IMR-90 (cell line): Measurements from ENCODE around the gene NOL4L. TPM values are rescaled to one million over a fixed set of nuclear protein-coding genes. Genes with fewer than 3 reads are reported as not detected.

Experiments
- ATAC-seq: fragments of 200-7000 bp; cut with Tn5 transposase; 2 replicates; pipeline ENCODE4 v1.9.1; 2020; ENCODE audit warnings: low read depth, mild to moderate bottlenecking, moderate library complexity
- BruUV-seq: library from RNA; stranded (reverse); fragments of 400-500 nt; replicated peaks from 2 replicates; lab custom pipeline; 2021; lab: Mats Ljungman, UMichigan
- CTCF ChIA-PET: fragments of 300-600 bp; formaldehyde crosslinking; extraction: SDS; loops from one replicate; lab custom pipeline; 2021; ENCODE audit warnings: antibody characterized with exemption; lab: Yijun Ruan, JAX
- POLR2A ChIA-PET: fragments of 300-600 bp; sonication (Branson Sonifier 250); formaldehyde crosslinking; loops from one replicate; lab custom pipeline; 2022; ENCODE audit warnings: antibody characterized with exemption; ENCODE audit not compliant: unreplicated experiment; lab: Charles Lee
- DNase-seq: peaks from one replicate; pipeline ENCODE4 v3.0.0; 2013
- H2AFZ ChIP-seq: replicated peaks from 2 replicates; pipeline ENCODE3; 2013; ENCODE audit warnings: low read length, mild to moderate bottlenecking; ENCODE audit not compliant: poor library complexity
- H2AK5ac ChIP-seq: 2 replicates; pipeline ENCODE4 v1.6.1; 2013; ENCODE audit warnings: low read depth, low read length, inconsistent platforms
- H2AK9ac ChIP-seq: replicated peaks from 2 replicates; pipeline ENCODE3; 2013; ENCODE audit warnings: mild to moderate bottlenecking, low read depth, low read length, moderate library complexity; ENCODE audit not compliant: poor library complexity
- H2BK120ac ChIP-seq: 2 replicates; pipeline ENCODE4 v1.6.1; 2013; ENCODE audit warnings: low read depth, low read length, inconsistent platforms
- H2BK15ac ChIP-seq: 3 replicates; pipeline ENCODE4 v1.6.1; 2013; ENCODE audit warnings: low read depth, low read length, inconsistent platforms
- H2BK20ac ChIP-seq: 2 replicates; pipeline ENCODE4 v1.6.1; 2013; ENCODE audit warnings: low read depth, mild to moderate bottlenecking, inconsistent platforms, low read length, moderate library complexity
- H2BK5ac ChIP-seq: 2 replicates; pipeline ENCODE4 v1.6.1; 2013; ENCODE audit warnings: mild to moderate bottlenecking, low read depth, low read length, inconsistent platforms; ENCODE audit not compliant: poor library complexity, severe bottlenecking
- H3K14ac ChIP-seq: replicated peaks from 2 replicates; pipeline ENCODE4 v1.6.1; 2013; ENCODE audit warnings: low read depth, low read length, inconsistent platforms
- H3K18ac ChIP-seq: 2 replicates; pipeline ENCODE4 v1.6.1; 2013; ENCODE audit warnings: low read depth, low read length, control low read depth
- H3K23ac ChIP-seq: 2 replicates; pipeline ENCODE4 v1.6.1; 2013; ENCODE audit warnings: low read depth, low read length, inconsistent platforms
- H3K27ac ChIP-seq: 2 replicates; pipeline ENCODE4 v1.5.1; 2013; ENCODE audit warnings: mild to moderate bottlenecking, control low read depth, low read length; ENCODE audit not compliant: insufficient read depth
- H3K27me3 ChIP-seq: 2 replicates; pipeline ENCODE4 v1.6.1; 2013; ENCODE audit warnings: low read length; ENCODE audit not compliant: control insufficient read depth, insufficient read depth
- H3K36me3 ChIP-seq: 2 replicates; pipeline ENCODE4 v1.6.1; 2013; ENCODE audit warnings: low read length, mixed read lengths; ENCODE audit not compliant: control insufficient read depth, insufficient read depth
- H3K4ac ChIP-seq: 2 replicates; pipeline ENCODE4 v1.6.1; 2013; ENCODE audit warnings: low read depth, low read length, inconsistent platforms
- H3K4me1 ChIP-seq: 2 replicates; pipeline ENCODE4 v1.6.1; 2013; ENCODE audit warnings: low read length, mixed read lengths; ENCODE audit not compliant: control insufficient read depth, insufficient read depth
- H3K4me2 ChIP-seq: 2 replicates; pipeline ENCODE4 v1.6.1; 2013; ENCODE audit warnings: low read depth, mild to moderate bottlenecking, control low read depth, low read length, moderate library complexity
- H3K4me3 ChIP-seq: 2 replicates; pipeline ENCODE4 v1.5.1; 2013; ENCODE audit warnings: low read depth, mild to moderate bottlenecking, control low read depth, low read length, moderate library complexity; ENCODE audit not compliant: insufficient read depth
- H3K56ac ChIP-seq: 2 replicates; pipeline ENCODE4 v1.6.1; 2013; ENCODE audit warnings: low read length, inconsistent platforms; ENCODE audit not compliant: insufficient read depth; ENCODE audit errors: extremely low read depth
- H3K79me1 ChIP-seq, 2 experiments: 2 replicates each; pipeline ENCODE4 v1.6.1; 2013; ENCODE audit warnings: low read length in 2 of 2, inconsistent platforms in 1 of 2, low read depth in 1 of 2
- H3K9ac ChIP-seq: 2 replicates; pipeline ENCODE4 v1.6.1; 2013; ENCODE audit warnings: low read depth, low read length, control low read depth
- H3K9me1 ChIP-seq: 2 replicates; pipeline ENCODE4 v1.6.1; 2013; ENCODE audit warnings: low read length, inconsistent platforms; ENCODE audit not compliant: insufficient read depth
- H3K9me3 ChIP-seq: 2 replicates; pipeline ENCODE4 v1.6.1; 2013; ENCODE audit warnings: low read length; ENCODE audit not compliant: control insufficient read depth, insufficient read depth
- H4K20me1 ChIP-seq: 2 replicates; pipeline ENCODE4 v1.6.1; 2013; ENCODE audit warnings: low read length, inconsistent platforms; ENCODE audit not compliant: insufficient read depth
- H4K5ac ChIP-seq: 2 replicates; pipeline ENCODE4 v1.6.1; 2013; ENCODE audit warnings: mild to moderate bottlenecking, low read depth, low read length, control low read depth
- H4K8ac ChIP-seq, 2 experiments: 2 replicates each; pipeline ENCODE4 v1.6.1; 2013; ENCODE audit warnings: low read depth in 2 of 2, low read length in 2 of 2, control low read depth in 1 of 2, inconsistent platforms in 1 of 2
- H4K91ac ChIP-seq: 2 replicates; pipeline ENCODE4 v1.6.1; 2013; ENCODE audit warnings: low read depth, low read length, inconsistent platforms; ENCODE audit not compliant: insufficient read depth
- BHLHE40 ChIP-seq: fragments of 150-350 bp; IDR thresholded peaks from 2 replicates; pipeline ENCODE4 v1.6.1; 2016; ENCODE audit warnings: mild to moderate bottlenecking, low read depth, low read length
- CEBPB ChIP-seq: IDR thresholded peaks from 2 replicates; pipeline ENCODE4 v1.6.1; 2012; ENCODE audit warnings: low read depth, low read length, improper control_type of control experiment
- CHD1 ChIP-seq: IDR thresholded peaks from 2 replicates; pipeline ENCODE4 v1.6.1; 2012; ENCODE audit warnings: low read depth, low read length, improper control_type of control experiment
- FOS ChIP-seq: fragments of 150-350 bp; IDR thresholded peaks from 2 replicates; pipeline ENCODE4 v1.6.1; 2016; ENCODE audit warnings: low read depth, low read length
- MAFK ChIP-seq: IDR thresholded peaks from 2 replicates; pipeline ENCODE4 v1.6.1; 2012; ENCODE audit warnings: low read depth, low read length, improper control_type of control experiment
- MAZ ChIP-seq: IDR thresholded peaks from 2 replicates; pipeline ENCODE4 v1.6.1; 2012; ENCODE audit warnings: low read depth, mild to moderate bottlenecking, low read length, improper control_type of control experiment, moderate library complexity, borderline replicate concordance
- MXI1 ChIP-seq: IDR thresholded peaks from 2 replicates; pipeline ENCODE4 v1.6.1; 2012; ENCODE audit warnings: low read depth, mild to moderate bottlenecking, low read length, moderate library complexity, borderline replicate concordance
- NFE2L2 ChIP-seq: fragments of 150-350 bp; IDR thresholded peaks from 2 replicates; pipeline ENCODE4 v1.6.1; 2016; ENCODE audit warnings: low read depth, mild to moderate bottlenecking, low read length
- POLR2A ChIP-seq: IDR thresholded peaks from 2 replicates; pipeline ENCODE4 v1.6.1; 2012; ENCODE audit warnings: mild to moderate bottlenecking, low read depth, low read length
- RAD21 ChIP-seq: IDR thresholded peaks from 2 replicates; pipeline ENCODE4 v1.6.1; 2012; ENCODE audit warnings: low read length, improper control_type of control experiment
- RCOR1 ChIP-seq: IDR thresholded peaks from 2 replicates; pipeline ENCODE4 v1.6.1; 2012; ENCODE audit warnings: mild to moderate bottlenecking, low read length, improper control_type of control experiment; ENCODE audit not compliant: insufficient replicate concordance
- RFX5 ChIP-seq: IDR thresholded peaks from 2 replicates; pipeline ENCODE4 v1.8.0; 2012; ENCODE audit warnings: low read depth, mild to moderate bottlenecking, low read length, moderate library complexity
- SMC3 ChIP-seq: fragments of 150-350 bp; IDR thresholded peaks from 2 replicates; pipeline ENCODE4 v1.6.1; 2016; ENCODE audit warnings: low read depth, mild to moderate bottlenecking, antibody characterized with exemption, low read length, moderate library complexity
- WGBS, 2 experiments: methylation state at CpG; one replicate each; pipeline versions ENCODE4 v1.1.5 to v1.1.7; 2013; ENCODE audit warnings: missing lambda C conversion rate in 2 of 2; ENCODE audit not compliant: insufficient read length in 1 of 2; ENCODE audit errors: extremely low coverage in 2 of 2; 5-methylcytosine and 5-hydroxymethylcytosine counted together
- dilution Hi-C: fragments of 300-500 bp; cut with HindIII; formaldehyde crosslinking; loops from one replicate; pipeline ENCODE4 v1.14.3; 2018; ENCODE audit warnings: low sequenced_read_pairs; ENCODE audit not compliant: unreplicated experiment
- in situ Hi-C: fragments of 300-500 bp; cut with MboI; formaldehyde crosslinking; loops from 3 replicates; pipeline ENCODE4 v1.14.3; 2019; ENCODE audit warnings: low sequenced_read_pairs, inconsistent platforms, mixed read lengths
- intact Hi-C: fragments of 100-400 bp; cut with micrococcal nuclease; formaldehyde crosslinking; loops from 2 replicates; pipeline ENCODE4 v1.10.0; 2022
- polyA plus RNA-seq, 3 experiments: library from polyadenylated mRNA; depleted of rRNA; stranded (reverse); fragments of >200 nt; gene quantifications; 2 replicates each; pipeline ENCODE4 v1.2.3, GENCODE V29; 2012; ENCODE audit warnings: low replicate concordance in 1 of 3
- total RNA-seq: library from RNA; depleted of rRNA; stranded (reverse); fragments of >200 nt; gene quantifications from 2 replicates; pipeline ENCODE4 v1.2.3, GENCODE V29; 2012
- TF ChIP-seq, protein P1 (sequence below): conservative IDR thresholded peaks from 2 replicates; pipeline ENCODE4 v1.5.1; 2012; ENCODE audit warnings: mild to moderate bottlenecking, low read depth, low read length, improper control_type of control experiment
- TF ChIP-seq, protein P2 (sequence below): fragments of 150-350 bp; IDR thresholded peaks from 2 replicates; pipeline ENCODE4 v1.6.1; 2017; ENCODE audit warnings: mild to moderate bottlenecking, antibody characterized with exemption, low read length, low read depth
- TF ChIP-seq, protein P3 (sequence below): fragments of 150-350 bp; IDR thresholded peaks from 2 replicates; pipeline ENCODE4 v1.6.1; 2016; ENCODE audit warnings: low read depth, mild to moderate bottlenecking, low read length, moderate library complexity, borderline replicate concordance

NOL4L gene
- total and polyA plus RNA-seq, 2 of the 4 experiments (the other 2 are of a cell fraction): 4.7 to 13.3 TPM

DNA sequence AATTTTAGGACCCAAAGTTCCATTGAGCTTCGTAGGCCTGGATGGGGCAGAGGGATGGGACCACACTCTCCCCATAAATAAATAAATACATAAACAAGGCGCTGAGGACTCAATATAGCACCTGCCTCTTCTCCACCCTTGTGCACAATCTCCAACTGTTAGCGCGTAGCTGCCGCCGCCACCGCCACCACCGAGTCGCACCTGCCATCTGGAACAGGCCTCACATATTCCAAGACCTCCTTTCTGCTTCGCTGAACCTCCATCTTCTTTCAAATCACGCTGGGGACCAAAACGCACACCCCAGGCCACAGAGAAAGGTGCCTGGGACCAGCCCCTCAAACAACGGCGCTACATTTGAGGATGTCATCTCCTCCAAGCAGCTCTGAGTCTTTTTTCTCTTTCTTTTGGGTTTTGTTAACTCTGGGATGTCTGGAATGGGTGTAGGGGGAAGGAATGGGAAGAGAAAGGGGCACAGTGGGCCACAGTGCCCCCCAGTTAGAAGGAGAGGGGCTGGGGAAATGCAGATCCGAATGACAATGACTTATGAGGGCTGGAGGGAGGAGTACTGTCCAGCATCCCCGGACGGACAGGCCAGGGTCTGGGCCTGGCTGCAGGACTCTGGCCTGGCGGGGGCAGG is 49.7 kb downstream of the NOL4L start:
- Histone ChIP-seq H3K4me3 (no peak overlapping the region), H3K36me3 (no peaks in the 10 kb centered on the region), H3K9me1 (peaks cover 7% of the 10 kb centered on the region; the same call in 1 of the 2 replicates), H3K14ac (no peak overlapping the region), H4K8ac (no peak overlapping the region), H4K5ac (no peak overlapping the region), H3K4me2 (no peak overlapping the region), H4K91ac (no peak overlapping the region), H2AK9ac (no peak overlapping the region), H3K9me3 (no peaks in the 10 kb centered on the region), H3K27ac (no peak overlapping the region), H2AK5ac (no peak overlapping the region), H2AFZ (peak overlapping the region; percentile 65), H2BK15ac (no peak overlapping the region), H3K79me1 (no peaks in the 10 kb centered on the region), H3K18ac (no peak overlapping the region), H3K9ac (no peak overlapping the region), H2BK5ac (no peak overlapping the region), H3K23ac (no peak overlapping the region), H3K4me1 (peaks cover 4% of the 10 kb centered on the region; the same call in 1 of the 2 replicates), H2BK120ac (no peak overlapping the region), H3K27me3 (peaks cover 30% of the 10 kb centered on the region), H2BK20ac (no peak overlapping the region), H3K56ac (no peak overlapping the region), H4K20me1 (no peaks in the 10 kb centered on the region), H3K4ac (no peak overlapping the region)
- CTCF ChIA-PET: no interaction called here
- dilution Hi-C loops: no loop called here
- POLR2A ChIA-PET: no interaction called here
- intact Hi-C loops: no loop called here
- TF ChIP-seq MAZ (no peak), NFE2L2 (no peak), RCOR1 (no peak), SMC3 (no peak), MAFK (no peak), FOS (no peak), RFX5 (no peak), RAD21 (no peak), CHD1 (no peak), MXI1 (no peak), CEBPB (no peak), POLR2A (no peak), BHLHE40 (no peak)
- TF ChIP-seq, protein P1, sequence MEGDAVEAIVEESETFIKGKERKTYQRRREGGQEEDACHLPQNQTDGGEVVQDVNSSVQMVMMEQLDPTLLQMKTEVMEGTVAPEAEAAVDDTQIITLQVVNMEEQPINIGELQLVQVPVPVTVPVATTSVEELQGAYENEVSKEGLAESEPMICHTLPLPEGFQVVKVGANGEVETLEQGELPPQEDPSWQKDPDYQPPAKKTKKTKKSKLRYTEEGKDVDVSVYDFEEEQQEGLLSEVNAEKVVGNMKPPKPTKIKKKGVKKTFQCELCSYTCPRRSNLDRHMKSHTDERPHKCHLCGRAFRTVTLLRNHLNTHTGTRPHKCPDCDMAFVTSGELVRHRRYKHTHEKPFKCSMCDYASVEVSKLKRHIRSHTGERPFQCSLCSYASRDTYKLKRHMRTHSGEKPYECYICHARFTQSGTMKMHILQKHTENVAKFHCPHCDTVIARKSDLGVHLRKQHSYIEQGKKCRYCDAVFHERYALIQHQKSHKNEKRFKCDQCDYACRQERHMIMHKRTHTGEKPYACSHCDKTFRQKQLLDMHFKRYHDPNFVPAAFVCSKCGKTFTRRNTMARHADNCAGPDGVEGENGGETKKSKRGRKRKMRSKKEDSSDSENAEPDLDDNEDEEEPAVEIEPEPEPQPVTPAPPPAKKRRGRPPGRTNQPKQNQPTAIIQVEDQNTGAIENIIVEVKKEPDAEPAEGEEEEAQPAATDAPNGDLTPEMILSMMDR: no peak
- TF ChIP-seq, protein P2, sequence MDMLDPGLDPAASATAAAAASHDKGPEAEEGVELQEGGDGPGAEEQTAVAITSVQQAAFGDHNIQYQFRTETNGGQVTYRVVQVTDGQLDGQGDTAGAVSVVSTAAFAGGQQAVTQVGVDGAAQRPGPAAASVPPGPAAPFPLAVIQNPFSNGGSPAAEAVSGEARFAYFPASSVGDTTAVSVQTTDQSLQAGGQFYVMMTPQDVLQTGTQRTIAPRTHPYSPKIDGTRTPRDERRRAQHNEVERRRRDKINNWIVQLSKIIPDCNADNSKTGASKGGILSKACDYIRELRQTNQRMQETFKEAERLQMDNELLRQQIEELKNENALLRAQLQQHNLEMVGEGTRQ: no peak
- TF ChIP-seq, protein P3, sequence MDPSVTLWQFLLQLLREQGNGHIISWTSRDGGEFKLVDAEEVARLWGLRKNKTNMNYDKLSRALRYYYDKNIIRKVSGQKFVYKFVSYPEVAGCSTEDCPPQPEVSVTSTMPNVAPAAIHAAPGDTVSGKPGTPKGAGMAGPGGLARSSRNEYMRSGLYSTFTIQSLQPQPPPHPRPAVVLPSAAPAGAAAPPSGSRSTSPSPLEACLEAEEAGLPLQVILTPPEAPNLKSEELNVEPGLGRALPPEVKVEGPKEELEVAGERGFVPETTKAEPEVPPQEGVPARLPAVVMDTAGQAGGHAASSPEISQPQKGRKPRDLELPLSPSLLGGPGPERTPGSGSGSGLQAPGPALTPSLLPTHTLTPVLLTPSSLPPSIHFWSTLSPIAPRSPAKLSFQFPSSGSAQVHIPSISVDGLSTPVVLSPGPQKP: no peak
- BruUV-seq: no TSS peak
- DNase-seq (no peak), ATAC-seq (no peak)
- in situ Hi-C loops: no loop called here
- WGBS, 2 experiments: 73% methylated on average over 6 of the region's 18 CpGs; no CpG with 5 or more reads in 1 of the 2 experiments
